Measurements from ENCODE around the gene FUT7. TPM values are rescaled to one million over a fixed set of nuclear protein-coding genes. Genes with fewer than 3 reads are reported as not detected.

FUT7 gene
- total RNA-seq, 5 donors from 2014 or later (not counting 1 experiment from before 2014, with no cell fraction given) = 1.1 to 7.7 (median 5.1) TPM

DNA sequence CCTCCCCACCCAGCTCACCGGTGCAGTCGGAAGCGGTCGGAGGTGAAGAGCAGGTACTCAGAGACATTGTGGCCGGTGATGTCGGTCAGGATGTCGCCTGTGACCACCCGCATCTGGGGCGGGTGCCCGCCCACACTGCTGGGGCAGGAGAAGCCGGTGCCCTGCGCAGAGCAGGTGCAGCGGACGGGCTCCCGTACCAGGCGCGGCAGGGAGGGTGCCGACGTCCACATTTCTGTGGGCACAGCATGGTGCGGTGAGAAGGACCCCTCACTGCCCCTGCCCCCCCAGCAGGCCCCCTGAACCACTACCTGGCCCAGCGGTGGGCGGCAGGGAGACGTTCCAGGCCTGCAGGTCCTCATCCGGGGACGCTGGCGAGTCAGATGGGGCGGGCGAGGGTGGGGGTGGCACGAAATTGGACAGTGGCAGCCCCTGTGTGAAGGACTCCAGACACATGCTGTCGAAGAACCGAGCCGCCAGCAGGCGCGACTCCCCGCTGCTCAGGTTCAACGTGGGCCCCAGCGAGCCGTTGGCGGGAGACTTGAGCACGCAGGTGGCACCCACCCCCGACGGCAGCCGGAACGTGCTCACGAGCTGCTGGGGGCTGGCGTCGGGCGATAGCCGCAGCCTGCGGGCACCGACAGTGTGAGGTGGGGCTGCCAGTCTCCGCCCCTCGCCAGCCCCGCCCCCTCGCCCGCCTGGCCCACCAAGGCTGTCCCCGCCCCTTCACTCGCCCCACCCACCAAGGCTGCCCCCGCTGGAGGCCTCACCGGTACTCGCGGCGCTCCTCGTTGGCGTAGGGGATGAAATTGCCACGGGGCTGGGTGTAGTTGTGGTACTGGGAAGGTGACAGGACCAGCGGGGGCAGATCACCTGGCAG lies 19.0 kb downstream of the FUT7 start:
- no peak for DNase-seq
- H3K27me3 ChIP-seq (replicated peaks in 1 of 2; ENCODE audit: control insufficient read depth in 2 of 2, extremely low read depth in 1 of 2, insufficient read depth in 2 of 2, low read length in 1 of 2) = no peaks in the 10 kb centered on the region
- no peak overlapping the region for H3K4me3 ChIP-seq (ENCODE audit: control insufficient read depth in 1 of 2, extremely low read depth in 1 of 2, low read length in 1 of 2)
- H3K4me1 ChIP-seq (ENCODE audit: control insufficient read depth in 1 of 2, extremely low read depth in 1 of 2, insufficient read depth in 2 of 2, low read length in 2 of 2) = peaks cover 0 to 4% of the 10 kb centered on the region in 2 experiments
- H3K27ac ChIP-seq (ENCODE audit: low read length) = no peak overlapping the region
- Mint-ChIP-seq H3K36me3 (peaks cover 14% of the 10 kb centered on the region), H3K27ac (no peak overlapping the region), H3K27me3 (no peaks in the 10 kb centered on the region), H3K9me3 (no peaks in the 10 kb centered on the region), H3K4me1 (no peaks in the 10 kb centered on the region), H3K4me3 (no peak overlapping the region)
- ATAC-seq (replicated peaks in 1 of 4) = no peak
- H3K36me3 ChIP-seq (ENCODE audit: control insufficient read depth in 2 of 2, extremely low read depth in 1 of 2, insufficient read depth in 1 of 2, low read length in 1 of 2) = peaks cover 6 to 52% of the 10 kb centered on the region in 2 donors
- 96% methylated on average over 44 of the region's 67 CpGs for WGBS (ENCODE audit: insufficient coverage)
- ChIA-PET POLR2A (no interaction called here), CTCF (no interaction called here)
- H3K9me3 ChIP-seq = no peaks in the 10 kb centered on the region

GRCh38 chr9:137011907-137012675 lies 19.8 kb downstream of the FUT7 start:
- no peak overlapping the region for H3K27ac ChIP-seq (ENCODE audit: low read length)
- no peak overlapping the region for H3K4me3 ChIP-seq (ENCODE audit: control insufficient read depth in 1 of 2, extremely low read depth in 1 of 2, low read length in 1 of 2)
- H3K36me3 Mint-ChIP-seq = peaks cover 14% of the 10 kb centered on the region
- no peaks in the 10 kb centered on the region for H3K9me3 Mint-ChIP-seq
- no peak overlapping the region for H3K27ac Mint-ChIP-seq
- no peaks in the 10 kb centered on the region for H3K9me3 ChIP-seq
- H3K4me3 Mint-ChIP-seq = no peak overlapping the region
- H3K4me1 ChIP-seq (ENCODE audit: control insufficient read depth in 1 of 2, extremely low read depth in 1 of 2, insufficient read depth in 2 of 2, low read length in 2 of 2) = peaks cover 0 to 4% of the 10 kb centered on the region in 2 experiments
- no peaks in the 10 kb centered on the region for H3K27me3 Mint-ChIP-seq
- ChIA-PET CTCF (interaction anchor here (0.5 to 0.6 kb wide), 2 partner anchors 13 to 34 kb away, joined by 3 to 5 read pairs; no protein-coding TSS in a partner anchor), POLR2A (interaction anchor here in 1 of 2 donors (0.5 kb wide), 1 partner anchor 554 kb away, joined by 7 read pairs; no protein-coding TSS in a partner anchor)
- ATAC-seq (replicated peaks in 1 of 4) (no peak), DNase-seq (no peak)
- no peaks in the 10 kb centered on the region for H3K27me3 ChIP-seq (replicated peaks in 1 of 2; ENCODE audit: control insufficient read depth in 2 of 2, extremely low read depth in 1 of 2, insufficient read depth in 2 of 2, low read length in 1 of 2)
- H3K4me1 Mint-ChIP-seq = no peaks in the 10 kb centered on the region
- 93% methylated on average over 24 of the region's 39 CpGs for WGBS (ENCODE audit: insufficient coverage)
- peaks cover 2 to 48% of the 10 kb centered on the region in 2 donors for H3K36me3 ChIP-seq (ENCODE audit: control insufficient read depth in 2 of 2, extremely low read depth in 1 of 2, insufficient read depth in 1 of 2, low read length in 1 of 2)

GRCh38 chr9:137011156-137011555 lies 20.7 kb downstream of the FUT7 start:
- POLR2A ChIA-PET = no interaction called here
- Mint-ChIP-seq H3K27ac (no peak overlapping the region), H3K27me3 (no peaks in the 10 kb centered on the region), H3K9me3 (no peaks in the 10 kb centered on the region), H3K4me1 (peaks cover 0 to under 1% (median 0%) of the 10 kb centered on the region in 3 donors), H3K36me3 (peaks cover 10% of the 10 kb centered on the region), H3K4me3 (no peak overlapping the region)
- Histone ChIP-seq H3K4me3 (ENCODE audit: control insufficient read depth in 1 of 2, extremely low read depth in 1 of 2, low read length in 1 of 2) (no peak overlapping the region), H3K27ac (ENCODE audit: low read length) (no peak overlapping the region), H3K36me3 (ENCODE audit: control insufficient read depth in 2 of 2, extremely low read depth in 1 of 2, insufficient read depth in 1 of 2, low read length in 1 of 2) (peaks cover 0 to 40% of the 10 kb centered on the region in 2 donors), H3K27me3 (replicated peaks in 1 of 2; ENCODE audit: control insufficient read depth in 2 of 2, extremely low read depth in 1 of 2, insufficient read depth in 2 of 2, low read length in 1 of 2) (no peaks in the 10 kb centered on the region), H3K9me3 (no peaks in the 10 kb centered on the region), H3K4me1 (ENCODE audit: control insufficient read depth in 1 of 2, extremely low read depth in 1 of 2, insufficient read depth in 2 of 2, low read length in 2 of 2) (peaks cover 0 to 12% of the 10 kb centered on the region in 2 experiments)
- CTCF ChIA-PET = interaction anchor here (0.5 to 0.6 kb wide), 2 partner anchors 14 to 33 kb away, joined by 3 to 5 read pairs; no protein-coding TSS in a partner anchor
- DNase-seq (no peak), ATAC-seq (replicated peaks in 1 of 4) (no peak)
- 94% methylated on average over 20 of the region's 24 CpGs for WGBS (ENCODE audit: insufficient coverage)

GRCh38 chr9:137009938-137010732 lies 21.8 kb downstream of the FUT7 start:
- no peaks in the 10 kb centered on the region for H3K27me3 ChIP-seq (replicated peaks in 1 of 2; ENCODE audit: control insufficient read depth in 2 of 2, extremely low read depth in 1 of 2, insufficient read depth in 2 of 2, low read length in 1 of 2)
- ChIA-PET CTCF (no interaction called here), POLR2A (interaction anchor here in 1 of 2 donors (0.5 kb wide), 1 partner anchor 44 kb away, joined by 3 read pairs; no protein-coding TSS in a partner anchor)
- Mint-ChIP-seq H3K27me3 (no peaks in the 10 kb centered on the region), H3K4me1 (peaks cover 0 to 3% (median 0%) of the 10 kb centered on the region in 3 donors), H3K36me3 (peaks cover 6% of the 10 kb centered on the region), H3K4me3 (no peak overlapping the region), H3K27ac (no peak overlapping the region), H3K9me3 (no peaks in the 10 kb centered on the region)
- H3K9me3 ChIP-seq = no peaks in the 10 kb centered on the region
- no peak overlapping the region for H3K4me3 ChIP-seq (ENCODE audit: control insufficient read depth in 1 of 2, extremely low read depth in 1 of 2, low read length in 1 of 2)
- DNase-seq (no peak), ATAC-seq (replicated peaks in 1 of 4) (no peak)
- no peak overlapping the region for H3K27ac ChIP-seq (ENCODE audit: low read length)
- 95% methylated on average over 41 of the region's 49 CpGs for WGBS (ENCODE audit: insufficient coverage)
- H3K36me3 ChIP-seq (ENCODE audit: control insufficient read depth in 2 of 2, extremely low read depth in 1 of 2, insufficient read depth in 1 of 2, low read length in 1 of 2) = peaks cover 0 to 31% of the 10 kb centered on the region in 2 donors
- H3K4me1 ChIP-seq (ENCODE audit: control insufficient read depth in 1 of 2, extremely low read depth in 1 of 2, insufficient read depth in 2 of 2, low read length in 2 of 2) = peaks cover 0 to 15% of the 10 kb centered on the region in 2 experiments

- H3K4me3 Mint-ChIP-seq = no peak overlapping the region
- CTCF ChIA-PET = no interaction called here
- POLR2A ChIA-PET = no interaction called here
- Histone ChIP-seq H3K4me1 (ENCODE audit: control insufficient read depth in 1 of 2, extremely low read depth in 1 of 2, insufficient read depth in 2 of 2, low read length in 2 of 2) (peaks cover 0 to 17% of the 10 kb centered on the region in 2 experiments), H3K27ac (ENCODE audit: low read length) (no peak overlapping the region), H3K9me3 (no peaks in the 10 kb centered on the region), H3K27me3 (replicated peaks in 1 of 2; ENCODE audit: control insufficient read depth in 2 of 2, extremely low read depth in 1 of 2, insufficient read depth in 2 of 2, low read length in 1 of 2) (no peaks in the 10 kb centered on the region), H3K4me3 (ENCODE audit: control insufficient read depth in 1 of 2, extremely low read depth in 1 of 2, low read length in 1 of 2) (no peak overlapping the region), H3K36me3 (ENCODE audit: control insufficient read depth in 2 of 2, extremely low read depth in 1 of 2, insufficient read depth in 1 of 2, low read length in 1 of 2) (peaks cover 0 to 22% of the 10 kb centered on the region in 2 donors)
- peaks cover 0 to 6% (median 6%) of the 10 kb centered on the region in 3 donors for H3K4me1 Mint-ChIP-seq
- H3K9me3 Mint-ChIP-seq = no peaks in the 10 kb centered on the region
- H3K27ac Mint-ChIP-seq = no peak overlapping the region
- no peak for DNase-seq
- WGBS (ENCODE audit: insufficient coverage) = 90% methylated on average over 11 of the region's 18 CpGs
- no peak for ATAC-seq (replicated peaks in 1 of 4)
- H3K27me3 Mint-ChIP-seq = no peaks in the 10 kb centered on the region
- H3K36me3 Mint-ChIP-seq = peaks cover 6% of the 10 kb centered on the region
Observed at GRCh38 chr9:137009217-137009616, 22.7 kb downstream of the FUT7 start.

DNA sequence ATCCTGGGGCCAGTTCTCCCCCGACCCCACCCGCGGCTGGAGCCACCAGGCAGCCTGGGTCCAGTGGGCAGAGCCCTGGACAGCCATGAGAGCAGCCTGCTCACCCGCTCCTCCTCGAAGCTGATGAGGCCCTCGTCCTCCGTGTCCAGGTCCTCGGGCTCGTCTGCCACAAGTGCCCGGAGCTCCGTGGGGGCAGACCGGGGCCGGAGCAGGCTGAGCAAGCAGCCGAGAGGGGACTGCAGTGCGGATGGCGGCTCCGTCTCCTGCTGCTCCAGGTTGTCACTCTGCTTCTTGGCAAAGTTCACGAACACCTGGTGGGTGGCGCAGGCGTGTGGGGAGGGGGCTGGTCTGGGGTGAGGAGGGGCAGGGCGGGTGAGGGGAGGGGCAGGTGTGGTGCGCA lies 23.6 kb downstream of the FUT7 start:
- peaks cover 0 to 6% (median 6%) of the 10 kb centered on the region in 3 donors for H3K4me1 Mint-ChIP-seq
- DNase-seq (no peak), ATAC-seq (replicated peaks in 1 of 4) (no peak)
- Histone ChIP-seq H3K9me3 (no peaks in the 10 kb centered on the region), H3K27ac (ENCODE audit: low read length) (no peak overlapping the region), H3K4me3 (ENCODE audit: control insufficient read depth in 1 of 2, extremely low read depth in 1 of 2, low read length in 1 of 2) (no peak overlapping the region), H3K36me3 (ENCODE audit: control insufficient read depth in 2 of 2, extremely low read depth in 1 of 2, insufficient read depth in 1 of 2, low read length in 1 of 2) (peaks cover 0 to 20% of the 10 kb centered on the region in 2 donors), H3K4me1 (ENCODE audit: control insufficient read depth in 1 of 2, extremely low read depth in 1 of 2, insufficient read depth in 2 of 2, low read length in 2 of 2) (peaks cover 0 to 17% of the 10 kb centered on the region in 2 experiments), H3K27me3 (replicated peaks in 1 of 2; ENCODE audit: control insufficient read depth in 2 of 2, extremely low read depth in 1 of 2, insufficient read depth in 2 of 2, low read length in 1 of 2) (no peaks in the 10 kb centered on the region)
- CTCF ChIA-PET = no interaction called here
- POLR2A ChIA-PET = no interaction called here
- H3K4me3 Mint-ChIP-seq = no peak overlapping the region
- WGBS (ENCODE audit: insufficient coverage) = 83% methylated on average over 20 of the region's 22 CpGs
- H3K27me3 Mint-ChIP-seq = no peaks in the 10 kb centered on the region
- peaks cover 6% of the 10 kb centered on the region for H3K36me3 Mint-ChIP-seq
- no peak overlapping the region for H3K27ac Mint-ChIP-seq
- H3K9me3 Mint-ChIP-seq = no peaks in the 10 kb centered on the region

Data from T-cell (primary cell).